IPS-15b (cell line): Measurements from ENCODE around the gene POLN.

Experiments
- H3K27me3 ChIP-seq: one replicate; pipeline ENCODE4 v1.6.1; 2013; ENCODE audit warnings: low read length; ENCODE audit not compliant: control insufficient read depth, insufficient read depth
- H3K36me3 ChIP-seq: one replicate; pipeline ENCODE4 v1.6.1; 2013; ENCODE audit warnings: low read length; ENCODE audit not compliant: control insufficient read depth, insufficient read depth
- H3K4me1 ChIP-seq: one replicate; pipeline ENCODE4 v1.6.1; 2013; ENCODE audit warnings: mild to moderate bottlenecking, low read length; ENCODE audit not compliant: control insufficient read depth, insufficient read depth
- H3K4me3 ChIP-seq: one replicate; pipeline ENCODE4 v1.5.1; 2013; ENCODE audit warnings: low read depth, low read length
- H3K9ac ChIP-seq: one replicate; pipeline ENCODE4 v1.6.1; 2013; ENCODE audit warnings: low read depth, mild to moderate bottlenecking, low read length
- H3K9me3 ChIP-seq: one replicate; pipeline ENCODE4 v1.6.1; 2013; ENCODE audit warnings: mild to moderate bottlenecking, low read length; ENCODE audit not compliant: control insufficient read depth, insufficient read depth

POLN gene

GRCh38 chr4:2251795-2252529 is 10.0 kb upstream of the POLN start:
- H3K9me3 ChIP-seq, result no peaks in the 10 kb centered on the region
- no peak overlapping the region for H3K9ac ChIP-seq
- peaks cover 6% of the 10 kb centered on the region for H3K36me3 ChIP-seq
- no peaks in the 10 kb centered on the region for H3K27me3 ChIP-seq
- H3K4me1 ChIP-seq, result no peaks in the 10 kb centered on the region
- H3K4me3 ChIP-seq, result no peak overlapping the region

- H3K4me1 ChIP-seq, result no peaks in the 10 kb centered on the region
- no peaks in the 10 kb centered on the region for H3K27me3 ChIP-seq
- H3K9ac ChIP-seq, result no peak overlapping the region
- no peak overlapping the region for H3K4me3 ChIP-seq
- no peaks in the 10 kb centered on the region for H3K9me3 ChIP-seq
- peaks cover 6% of the 10 kb centered on the region for H3K36me3 ChIP-seq
Observed at GRCh38 chr4:2251073-2251794, 9.3 kb upstream of the POLN start.

- no peak overlapping the region for H3K9ac ChIP-seq
- H3K27me3 ChIP-seq, result no peaks in the 10 kb centered on the region
- H3K36me3 ChIP-seq, result peaks cover 6% of the 10 kb centered on the region
- H3K4me1 ChIP-seq, result no peaks in the 10 kb centered on the region
- H3K9me3 ChIP-seq, result no peaks in the 10 kb centered on the region
- no peak overlapping the region for H3K4me3 ChIP-seq
Observed at GRCh38 chr4:2250357-2251072, 8.6 kb upstream of the POLN start.

- H3K9ac ChIP-seq, result no peak overlapping the region
Observed at GRCh38 chr4:2249526-2250356, 7.8 kb upstream of the POLN start.

GRCh38 chr4:2248821-2249261 is 6.9 kb upstream of the POLN start:
- Histone ChIP-seq H3K9ac (no peak overlapping the region), H3K9me3 (no peaks in the 10 kb centered on the region), H3K4me1 (no peaks in the 10 kb centered on the region), H3K36me3 (peaks cover 6% of the 10 kb centered on the region), H3K27me3 (no peaks in the 10 kb centered on the region), H3K4me3 (no peak overlapping the region)

More at GRCh38 chr4:2249526-2250356, 7.8 kb upstream of the POLN start:
- no peaks in the 10 kb centered on the region for H3K9me3 ChIP-seq
- no peaks in the 10 kb centered on the region for H3K27me3 ChIP-seq
- no peaks in the 10 kb centered on the region for H3K4me1 ChIP-seq
- H3K36me3 ChIP-seq, result peaks cover 6% of the 10 kb centered on the region
- no peak overlapping the region for H3K4me3 ChIP-seq

- Histone ChIP-seq H3K36me3 (peaks cover 6% of the 10 kb centered on the region), H3K4me1 (no peaks in the 10 kb centered on the region), H3K4me3 (no peak overlapping the region), H3K9ac (no peak overlapping the region), H3K27me3 (no peaks in the 10 kb centered on the region), H3K9me3 (no peaks in the 10 kb centered on the region)
Observed at GRCh38 chr4:2248044-2248780, 6.3 kb upstream of the POLN start.

- Histone ChIP-seq H3K4me1 (no peaks in the 10 kb centered on the region), H3K36me3 (peaks cover 6% of the 10 kb centered on the region), H3K9ac (no peak overlapping the region), H3K27me3 (no peaks in the 10 kb centered on the region), H3K4me3 (no peak overlapping the region), H3K9me3 (no peaks in the 10 kb centered on the region)
Observed at GRCh38 chr4:2247128-2248043, 5.5 kb upstream of the POLN start.

- no peaks in the 10 kb centered on the region for H3K9me3 ChIP-seq
- H3K9ac ChIP-seq, result no peak overlapping the region
- H3K4me3 ChIP-seq, result no peak overlapping the region
- H3K4me1 ChIP-seq, result no peaks in the 10 kb centered on the region
- H3K36me3 ChIP-seq, result peaks cover 6% of the 10 kb centered on the region
- H3K27me3 ChIP-seq, result no peaks in the 10 kb centered on the region
Observed at GRCh38 chr4:2246384-2247127, 4.6 kb upstream of the POLN start.

- Histone ChIP-seq H3K9me3 (no peaks in the 10 kb centered on the region), H3K36me3 (peaks cover 6% of the 10 kb centered on the region), H3K4me3 (no peak overlapping the region), H3K27me3 (no peaks in the 10 kb centered on the region), H3K4me1 (peaks cover under 1% of the 10 kb centered on the region), H3K9ac (no peak overlapping the region)
Observed at GRCh38 chr4:2245787-2246275, 3.9 kb upstream of the POLN start.
